Dedifferentiated amniotic fluid mesenchymal stem cell (primary cell): ENCODE measurements around the gene PLAGL1.
"Not testable (repeated sequence)": the region's sequence is repeated elsewhere in the genome, so short reads cannot be mapped to it uniquely, and the experiment has no call there.

Source experiments
- DNase-seq: peaks from one replicate; pipeline ENCODE4 v3.0.0-alpha.2; 2016; ENCODE audit errors: extremely low spot score

Gene PLAGL1, protein sequence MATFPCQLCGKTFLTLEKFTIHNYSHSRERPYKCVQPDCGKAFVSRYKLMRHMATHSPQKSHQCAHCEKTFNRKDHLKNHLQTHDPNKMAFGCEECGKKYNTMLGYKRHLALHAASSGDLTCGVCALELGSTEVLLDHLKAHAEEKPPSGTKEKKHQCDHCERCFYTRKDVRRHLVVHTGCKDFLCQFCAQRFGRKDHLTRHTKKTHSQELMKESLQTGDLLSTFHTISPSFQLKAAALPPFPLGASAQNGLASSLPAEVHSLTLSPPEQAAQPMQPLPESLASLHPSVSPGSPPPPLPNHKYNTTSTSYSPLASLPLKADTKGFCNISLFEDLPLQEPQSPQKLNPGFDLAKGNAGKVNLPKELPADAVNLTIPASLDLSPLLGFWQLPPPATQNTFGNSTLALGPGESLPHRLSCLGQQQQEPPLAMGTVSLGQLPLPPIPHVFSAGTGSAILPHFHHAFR

DNA sequence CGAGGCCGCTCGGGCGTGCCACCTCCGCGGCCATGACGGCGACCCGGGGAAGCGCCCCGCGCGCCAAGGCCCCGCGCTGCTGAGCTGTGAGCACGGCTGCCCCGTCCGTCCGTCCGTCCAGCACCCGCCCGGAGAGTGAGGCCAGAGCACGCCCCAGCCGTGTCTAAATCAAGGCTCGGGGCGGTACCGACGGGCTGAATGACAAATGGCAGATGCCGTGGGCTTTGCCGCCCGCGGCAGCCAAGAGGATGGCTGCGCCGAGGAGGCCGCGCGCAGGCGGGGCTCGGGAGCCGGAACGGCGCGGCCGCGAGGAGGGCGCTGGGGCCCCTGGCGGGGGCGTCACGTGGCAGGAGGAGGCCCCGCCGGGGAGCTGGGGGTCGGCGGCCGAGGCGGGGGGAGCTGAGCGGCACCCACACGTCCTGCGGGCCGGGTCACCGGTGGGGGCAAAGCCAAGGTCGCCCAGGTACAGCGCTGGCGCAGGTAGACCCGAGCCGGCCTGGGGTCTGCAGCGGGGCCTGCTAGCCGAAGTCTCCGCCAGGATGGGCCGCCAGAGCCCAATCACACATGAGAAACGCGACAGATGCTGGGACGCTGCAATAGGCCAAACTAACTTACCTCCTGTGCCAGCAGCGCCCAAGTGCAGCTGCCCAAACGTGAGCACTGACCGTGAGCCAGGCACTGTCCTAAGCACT, at the start of gene PLAGL1:
TSS of gene PLAGL1 (minus strand) at position 140 of the 692 bp plus-strand sequence. CDS start 60,123 bp downstream, outside the sequence.
- peak; percentile 55 for DNase-seq

DNA sequence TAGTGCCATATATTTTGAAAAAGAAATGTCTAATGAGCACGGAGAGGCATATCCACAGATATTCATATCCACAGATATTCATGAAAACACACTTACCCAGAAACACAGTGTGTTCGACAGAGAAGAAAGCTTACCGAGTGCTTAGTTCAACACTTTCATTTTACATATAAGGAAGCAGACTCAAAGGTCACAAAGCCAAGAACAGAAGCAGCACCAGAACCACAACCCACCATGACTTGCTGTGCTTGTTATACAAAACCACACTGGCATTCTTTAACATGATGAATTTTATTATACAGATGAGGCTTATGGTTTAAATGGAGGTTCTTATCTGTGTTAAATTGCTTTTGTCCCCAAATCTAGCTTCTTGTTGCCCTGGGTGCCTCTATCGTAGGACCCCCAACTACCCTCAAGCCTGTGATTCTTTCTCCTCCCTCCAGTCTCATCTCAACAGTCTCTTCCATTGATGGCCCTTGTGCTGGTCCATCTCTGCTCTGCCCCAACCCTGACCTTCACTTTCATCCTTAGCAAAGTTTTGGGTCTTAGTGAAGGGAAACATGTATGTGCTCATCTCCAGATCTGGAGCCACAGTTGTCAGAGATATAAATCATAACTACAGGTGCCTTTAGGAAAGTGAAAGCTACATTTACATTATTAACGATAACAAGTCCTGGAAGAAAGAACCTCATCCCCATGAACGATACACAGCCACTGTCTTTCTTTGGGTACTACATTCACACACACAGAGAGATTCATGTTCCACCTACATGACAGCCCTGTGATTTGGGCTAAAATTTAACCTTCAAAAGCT, 47.3 kb upstream of the PLAGL1 start:
- no peak for DNase-seq

DNA sequence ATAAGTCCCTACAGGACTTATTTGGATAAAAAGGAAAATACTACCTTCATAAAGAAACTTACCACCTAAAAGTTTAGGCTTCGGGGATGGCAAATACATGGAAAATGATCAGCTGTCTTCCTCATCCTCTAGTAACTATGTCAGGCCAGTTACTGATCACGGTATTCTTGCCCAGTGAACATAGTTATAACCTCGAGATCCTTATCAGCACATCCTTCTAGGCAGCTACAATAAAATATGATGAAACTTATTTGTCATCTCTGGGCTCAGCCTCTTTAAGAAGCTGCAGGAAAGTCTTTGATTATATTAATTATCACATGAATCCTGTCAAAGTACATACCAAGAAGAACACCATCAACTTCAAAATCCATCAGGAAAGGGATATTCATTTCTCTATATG, 45.5 kb upstream of the PLAGL1 start:
- no peak for DNase-seq

DNA sequence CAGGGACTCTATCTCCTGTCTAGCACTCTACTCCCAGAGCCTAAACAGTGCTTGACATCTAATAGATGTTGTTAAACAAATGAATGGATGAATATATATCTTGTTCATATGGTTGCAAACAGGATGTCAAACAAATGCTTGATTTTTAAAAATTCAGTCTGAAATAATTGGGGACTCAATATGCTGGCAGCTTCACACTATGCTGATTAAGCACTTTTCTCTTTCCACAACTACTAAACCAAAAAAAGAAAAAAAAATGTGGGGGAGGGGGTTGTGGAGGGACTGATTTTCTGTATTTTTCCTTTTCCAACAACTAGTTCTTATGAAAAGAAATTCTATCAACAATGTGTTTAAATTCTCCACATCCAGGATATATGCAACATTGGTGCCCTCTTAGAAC, 44.4 kb upstream of the PLAGL1 start:
- DNase-seq: no peak

DNA sequence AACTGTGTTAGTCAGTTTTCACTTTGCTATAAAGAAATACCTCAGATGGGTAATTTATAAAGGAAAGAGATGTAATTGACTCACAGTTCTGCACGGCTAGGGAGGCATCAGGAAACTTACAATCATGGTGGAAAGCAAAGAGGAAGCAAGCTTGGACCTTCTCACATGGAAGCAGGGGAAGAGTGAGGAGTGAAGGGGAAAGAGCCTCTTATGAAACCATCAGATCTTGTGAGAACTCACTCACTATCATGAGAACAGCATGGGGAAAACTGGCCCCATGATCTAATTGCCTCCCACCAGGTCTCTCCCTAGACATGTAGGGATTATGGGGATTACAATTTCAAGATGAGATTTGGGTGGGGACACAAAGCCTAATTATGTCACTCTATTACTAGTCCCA, 41.3 kb upstream of the PLAGL1 start:
- no peak for DNase-seq

DNA sequence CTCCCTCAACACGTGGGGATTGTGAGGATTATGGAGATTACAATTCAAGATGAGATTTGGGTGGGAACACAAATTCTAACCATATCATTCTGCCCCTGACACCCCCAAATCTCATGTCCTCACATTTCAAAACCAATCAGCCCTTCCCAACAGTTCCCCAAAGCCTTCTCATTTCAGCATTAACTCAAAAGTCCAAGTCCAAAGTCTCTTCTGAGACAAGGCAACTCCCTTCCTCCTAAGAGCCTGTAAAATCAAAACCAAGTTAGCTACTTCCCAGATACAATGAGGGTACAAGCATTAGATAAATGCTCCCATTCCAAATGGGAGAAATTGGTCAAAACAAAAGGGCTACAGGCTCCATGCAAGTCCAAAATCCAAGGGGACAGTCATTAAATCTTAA, 39.6 kb upstream of the PLAGL1 start:
- DNase-seq: no peak

DNA sequence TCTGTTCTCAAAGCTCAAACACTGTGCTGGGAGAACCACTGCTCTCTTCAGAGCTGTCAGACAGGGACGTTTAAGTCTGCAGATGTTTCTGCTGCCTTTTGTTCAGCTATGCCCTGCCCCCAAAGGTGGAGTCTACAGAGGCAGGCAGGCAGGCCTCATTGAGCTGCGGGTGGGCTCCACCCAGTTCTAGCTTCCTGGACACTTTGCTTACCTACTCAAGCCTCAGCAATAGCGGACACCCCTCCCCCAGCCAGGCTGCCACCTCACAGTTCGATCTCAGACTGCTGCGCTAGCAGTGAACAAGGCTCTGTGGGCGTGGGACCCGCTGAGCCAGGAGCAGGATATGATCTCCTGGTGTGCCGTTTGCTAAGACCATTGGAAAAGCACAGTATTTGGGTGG, 38.6 kb upstream of the PLAGL1 start:
- DNase-seq: not testable (repeated sequence)

DNA sequence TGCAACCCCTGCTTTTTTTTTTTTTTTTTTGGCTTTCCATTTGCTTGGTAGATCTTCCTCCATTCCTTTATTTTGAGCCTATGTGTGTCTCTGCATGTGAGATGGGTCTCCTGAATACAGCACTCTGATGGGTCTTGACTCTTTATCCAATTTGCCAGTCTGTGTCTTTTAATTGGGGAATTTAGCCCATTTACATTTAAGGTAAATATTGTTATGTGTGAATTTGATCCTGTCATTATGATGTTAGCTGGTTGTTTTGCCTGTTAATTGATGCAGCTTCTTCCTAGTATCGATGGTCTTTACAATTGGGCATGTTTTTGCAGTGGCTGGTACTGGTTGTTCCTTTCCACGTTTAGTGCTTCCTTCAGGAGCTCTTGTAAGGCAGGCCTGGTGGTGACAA, 36.9 kb upstream of the PLAGL1 start:
- DNase-seq: not testable (repeated sequence)

DNA sequence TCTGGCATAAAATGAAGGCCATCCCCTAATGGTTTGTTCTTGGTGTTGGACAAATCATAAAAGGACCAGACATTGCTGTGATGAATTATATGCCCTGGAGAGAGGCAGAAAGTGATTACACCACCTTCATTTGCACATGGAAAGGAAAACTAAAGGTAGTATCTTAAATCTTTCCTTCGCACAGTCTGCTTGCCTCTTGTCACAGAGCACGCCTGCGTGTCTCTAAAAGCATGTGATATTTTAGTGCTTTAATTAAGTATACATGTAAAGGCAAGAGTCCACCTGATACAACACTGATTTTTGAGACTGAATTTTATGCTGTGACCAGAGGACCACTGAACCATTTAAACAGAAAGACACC, 28.8 kb upstream of the PLAGL1 start:
- no peak for DNase-seq

DNA sequence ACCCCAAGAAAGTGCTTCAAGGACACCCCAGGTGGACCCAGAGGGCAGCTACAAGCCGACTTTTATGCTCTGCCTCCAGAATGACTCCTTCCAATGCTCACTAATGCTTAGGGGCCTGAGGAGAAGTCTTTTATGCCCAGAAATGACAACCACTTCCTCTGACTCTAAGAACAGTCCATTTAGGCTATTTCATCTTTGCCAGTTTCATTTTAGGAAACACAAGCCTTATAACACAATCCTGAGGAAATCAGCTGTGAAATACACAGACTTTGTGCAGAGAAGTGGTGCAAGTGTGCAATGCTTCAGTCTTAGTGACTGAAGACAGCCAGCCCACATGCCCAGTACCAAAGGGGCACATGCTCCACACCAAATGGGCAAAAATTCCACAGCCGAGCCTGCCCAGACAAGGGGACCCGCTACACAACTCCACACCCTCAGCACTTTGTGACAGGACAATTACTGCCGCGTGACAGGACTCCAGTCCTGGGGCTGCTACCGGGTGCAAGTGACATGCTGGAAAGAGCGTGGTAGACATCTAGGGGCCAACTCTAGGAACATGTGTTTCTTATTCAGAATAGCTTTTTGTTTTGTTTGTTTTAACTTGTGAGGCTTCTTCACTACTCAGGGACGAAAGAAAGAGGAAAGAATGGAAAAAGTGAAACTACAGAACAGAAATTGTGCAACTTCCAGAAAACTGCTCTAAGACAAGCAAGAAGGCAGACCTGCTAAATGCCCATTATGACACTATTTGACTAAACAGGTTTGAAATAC, 28.2 kb upstream of the PLAGL1 start:
- peak; percentile 49 for DNase-seq

DNA sequence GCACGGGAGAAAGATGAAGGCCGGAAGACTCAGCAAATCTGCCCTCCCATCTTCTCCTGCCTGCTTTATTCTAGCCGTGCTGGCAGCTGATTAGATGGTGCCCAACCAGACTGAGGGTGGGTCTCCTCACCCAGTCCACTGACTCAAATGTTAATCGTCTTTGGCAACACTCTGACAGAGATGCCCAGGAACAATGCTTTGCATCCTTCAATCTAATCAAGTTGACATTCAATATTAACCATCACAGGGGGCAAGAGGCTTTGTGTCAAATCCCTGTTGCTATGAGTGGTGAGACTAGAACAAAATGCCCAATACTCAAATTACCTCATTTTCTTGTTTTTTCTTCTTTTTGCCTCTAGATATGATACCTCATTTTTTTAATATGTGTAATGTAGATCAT, 27.4 kb upstream of the PLAGL1 start:
- DNase-seq: no peak

DNA sequence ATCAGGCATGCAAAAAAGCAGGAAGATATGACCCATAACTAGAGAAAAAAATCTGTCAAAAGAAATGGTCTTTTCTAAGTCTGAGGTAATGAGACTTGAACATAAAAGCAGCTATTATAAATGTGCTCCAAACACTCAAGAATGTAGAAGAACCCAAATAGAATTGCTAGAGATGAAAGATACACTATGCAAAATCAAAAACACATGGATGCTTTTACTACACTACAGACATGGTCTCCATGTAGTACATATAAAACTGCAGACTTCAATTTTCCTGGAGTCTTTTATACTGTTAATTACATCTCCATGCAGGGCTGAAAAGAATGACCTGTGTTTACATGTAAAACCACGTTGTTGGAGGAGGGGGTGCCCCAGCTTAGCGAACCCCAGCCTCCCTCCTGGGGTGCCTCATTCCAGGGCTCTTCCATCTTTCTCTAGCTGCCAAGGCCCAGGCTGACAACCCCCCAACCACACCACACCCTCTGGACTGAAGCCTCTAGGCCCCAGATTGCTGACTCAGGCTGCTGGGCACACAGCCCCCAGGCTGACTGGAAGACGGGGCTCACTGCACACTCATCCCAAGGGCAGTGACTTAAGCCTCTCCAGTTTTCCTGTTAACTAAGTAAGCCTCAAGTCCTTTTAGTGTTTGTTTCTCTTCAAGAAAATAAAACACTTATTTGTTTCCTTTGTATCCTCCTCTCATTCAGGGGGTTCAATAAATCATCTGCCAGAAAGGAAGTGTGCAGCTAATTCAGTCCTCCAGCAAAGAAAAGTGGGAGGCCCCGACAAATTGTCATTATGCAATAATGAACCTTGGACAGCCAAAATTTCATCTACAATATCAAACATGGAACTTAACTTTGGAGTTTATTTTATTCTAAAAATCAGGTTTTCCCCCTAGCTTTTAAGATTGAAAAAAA, 26.0 kb upstream of the PLAGL1 start:
- DNase-seq: peak; percentile 54

DNA sequence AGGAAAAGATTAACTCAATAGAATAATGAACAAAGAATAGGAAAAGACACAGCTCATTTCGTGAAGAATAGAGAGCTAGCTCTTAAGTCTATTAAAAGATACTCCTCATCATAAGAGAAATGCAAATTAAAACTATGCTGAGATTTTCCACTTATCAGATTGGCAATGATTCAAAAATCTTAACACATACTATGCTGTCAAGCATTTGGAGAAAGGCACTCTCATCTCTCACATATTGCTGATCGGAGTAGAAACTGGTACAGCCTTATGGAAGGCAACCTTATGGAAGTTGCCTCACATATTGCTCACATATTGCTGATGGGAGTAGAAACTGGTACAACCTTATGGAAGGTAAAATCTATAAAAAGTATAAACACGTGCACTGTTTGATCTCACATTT, 21.4 kb upstream of the PLAGL1 start:
- DNase-seq: no peak

DNA sequence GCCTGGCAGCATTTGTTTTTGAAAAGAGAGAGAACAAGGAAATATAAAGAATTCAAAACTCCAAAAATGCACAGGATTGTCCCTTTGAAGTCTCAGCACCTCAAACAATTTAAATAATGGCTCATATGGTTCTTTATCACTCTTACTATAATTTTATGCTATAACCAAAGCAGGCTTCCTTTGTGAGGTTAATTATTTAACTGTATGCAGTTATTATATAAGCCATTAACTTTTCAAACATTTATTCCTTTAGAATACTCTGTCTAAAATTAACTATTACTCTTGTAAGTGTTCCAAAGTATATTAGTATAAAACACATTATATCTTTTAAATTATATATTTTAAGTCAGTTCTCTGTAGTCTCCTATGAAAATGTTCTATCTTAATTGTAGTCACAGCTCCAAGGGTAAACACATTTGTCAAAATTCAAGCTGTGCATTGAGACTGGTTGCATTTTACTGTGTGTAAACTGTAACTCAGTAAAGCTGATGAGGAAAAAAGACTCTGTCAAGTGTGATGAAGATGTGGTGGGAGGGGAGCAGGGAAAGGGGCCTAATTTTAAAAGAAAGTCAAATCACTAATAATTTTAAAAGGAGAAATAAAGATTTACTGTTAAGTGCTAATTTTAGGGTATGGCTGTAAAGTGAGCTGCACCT, 20.0 kb upstream of the PLAGL1 start:
- DNase-seq: no peak

DNA sequence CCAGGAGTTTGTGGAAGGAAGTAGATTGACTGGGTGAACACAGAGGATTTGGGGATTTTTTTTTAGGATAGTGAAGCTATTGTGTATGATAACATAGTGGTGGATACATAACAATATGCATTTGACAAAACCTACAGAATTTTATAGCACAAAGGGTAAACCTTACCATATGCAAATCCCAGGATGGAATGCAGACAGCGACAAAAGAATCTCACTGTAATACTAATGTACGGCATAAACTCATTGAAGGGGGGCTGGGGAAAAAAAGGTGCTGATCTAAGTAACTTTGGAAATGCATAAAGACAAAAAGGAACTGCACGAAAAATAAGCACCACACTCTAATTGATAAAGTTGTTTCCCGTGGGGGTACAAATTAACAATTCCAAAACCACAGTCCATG, 15.2 kb upstream of the PLAGL1 start:
- no peak for DNase-seq

DNA sequence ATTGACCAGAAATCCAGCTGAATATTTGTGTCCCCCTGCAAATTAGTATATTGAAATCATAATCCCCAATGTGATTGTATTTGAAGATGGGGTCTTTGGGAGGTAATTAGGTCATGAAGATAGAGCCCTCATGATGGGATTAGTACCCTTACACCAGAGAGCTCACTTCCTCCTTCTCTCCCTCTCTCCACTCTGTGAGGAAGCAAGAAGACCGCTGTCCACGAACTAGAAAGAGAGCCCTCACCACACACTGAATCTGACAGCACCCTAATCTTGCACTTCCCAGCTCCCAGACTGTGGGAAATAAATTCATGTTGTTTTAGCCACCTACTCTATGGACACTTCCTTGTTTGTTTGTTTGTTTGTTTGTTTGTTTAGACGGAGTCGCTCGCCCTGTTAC, 11.9 kb upstream of the PLAGL1 start:
- DNase-seq: no peak

DNA sequence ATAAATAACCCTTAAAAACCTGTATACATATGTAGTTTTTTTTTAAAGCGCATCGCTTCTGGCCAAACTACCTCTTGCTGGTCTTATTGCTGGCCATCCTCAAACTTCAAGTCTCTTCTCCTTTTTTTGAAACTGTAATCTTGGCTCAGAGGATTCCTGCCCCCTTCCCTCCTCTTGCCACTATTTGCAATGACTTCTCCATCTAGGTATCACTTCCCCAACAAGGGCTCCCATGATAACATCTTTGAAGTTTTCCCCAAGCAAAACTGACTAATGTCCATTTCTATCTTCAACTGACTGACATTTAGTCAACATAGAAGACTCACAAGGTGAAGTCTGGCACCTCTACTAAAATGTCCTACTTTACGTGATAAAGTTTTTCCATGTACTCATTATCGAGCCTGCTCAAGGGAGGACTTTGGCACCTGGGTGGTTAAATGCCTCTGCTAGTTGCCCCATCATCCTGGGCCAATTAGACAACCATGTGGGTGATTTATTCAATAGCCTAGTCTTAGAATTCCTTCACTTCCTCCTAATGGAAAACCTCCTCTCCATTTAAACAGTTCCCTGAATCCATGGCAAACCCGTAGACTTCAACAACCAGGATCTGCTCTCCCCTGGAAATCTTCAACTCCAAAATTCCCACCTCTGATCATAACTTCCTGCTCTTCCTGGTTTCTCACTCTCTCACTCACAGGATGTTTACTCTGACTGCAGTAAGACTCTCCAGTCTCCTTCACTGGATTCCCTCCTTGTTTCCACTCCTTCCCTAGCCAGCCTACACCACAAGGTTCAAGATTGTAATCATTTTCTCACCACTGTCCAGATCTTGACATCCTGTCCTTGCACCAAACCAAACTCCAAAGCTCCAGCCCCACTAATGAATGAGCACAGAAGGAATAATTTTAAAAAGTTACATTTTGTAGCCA, 9.4 kb upstream of the PLAGL1 start:
- DNase-seq: no peak

DNA sequence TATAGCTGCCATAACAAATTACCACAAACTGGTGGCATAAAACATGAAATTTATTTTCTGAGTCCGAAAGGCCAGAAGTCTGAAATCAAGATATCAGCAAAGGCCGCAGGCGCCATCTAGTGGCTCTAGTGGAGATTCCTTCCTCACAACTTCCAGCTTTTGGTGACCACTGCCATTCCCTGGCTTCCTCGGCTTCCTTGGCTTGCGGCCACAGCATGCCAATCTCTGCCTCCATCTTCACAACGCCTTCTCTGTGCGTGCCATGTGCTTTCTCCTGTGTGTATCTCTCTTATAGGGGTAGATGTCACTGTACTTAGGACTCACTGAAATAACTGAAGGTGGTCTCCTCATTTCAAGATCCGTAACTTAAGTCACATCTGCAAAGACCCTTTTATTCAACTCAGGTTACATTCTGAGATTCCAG, 5.4 kb upstream of the PLAGL1 start:
- peak; percentile 90 for DNase-seq

DNA sequence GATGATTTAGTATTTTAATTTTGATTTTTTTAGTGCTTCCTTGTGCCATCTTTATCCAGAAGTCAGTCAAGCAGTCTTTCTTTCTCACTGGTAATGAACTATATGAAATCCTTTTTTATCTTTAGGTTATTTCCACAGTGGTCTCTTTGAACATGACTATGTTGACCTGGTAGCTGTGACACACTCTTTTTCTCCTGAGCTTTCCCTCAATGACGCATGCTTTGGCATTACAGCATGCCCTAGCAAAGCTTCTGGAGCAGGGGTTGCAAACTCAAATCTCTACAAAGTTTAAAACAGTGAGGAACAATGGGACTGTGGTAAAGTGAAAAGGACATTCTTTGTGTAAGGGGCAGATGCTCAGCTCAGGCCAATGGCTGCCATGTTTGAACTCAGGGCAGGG, 4.5 kb upstream of the PLAGL1 start:
- no peak for DNase-seq
